ENCODE results near the gene MRPS7.

DNA sequence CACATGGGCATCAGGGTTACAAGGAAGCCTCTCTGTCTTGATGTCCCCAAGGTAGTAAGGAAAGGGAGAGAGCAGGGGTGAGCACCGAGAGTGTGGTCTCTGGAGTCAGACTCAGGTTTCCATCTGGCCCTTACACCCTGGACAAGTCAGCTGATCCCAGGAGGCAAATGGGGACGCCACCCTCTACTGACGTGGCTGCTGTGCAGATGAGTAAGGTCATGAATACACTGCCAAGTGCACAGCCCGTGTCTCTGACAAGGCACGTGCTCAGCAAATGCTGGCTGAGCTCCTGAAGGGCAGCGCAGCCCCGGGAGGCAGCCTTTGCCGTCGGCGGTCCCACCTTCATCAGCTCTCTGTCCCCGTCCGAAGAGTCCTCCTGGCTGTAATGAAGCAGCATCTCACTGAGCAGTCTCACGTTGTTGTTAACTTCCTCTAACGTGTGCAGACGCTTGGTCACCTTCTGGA lies 19.7 kb upstream of the MRPS7 start:
- no peak for TF ChIP-seq POLR2AphosphoS5 (IDR thresholded peaks at IDR 0.05; ENCODE audit: low read depth, low read length)
- no peak for TF ChIP-seq POLR2A (IDR thresholded peaks at IDR 0.05; ENCODE audit: low read depth, low read length)
- TF ChIP-seq TAF1 (IDR thresholded peaks at IDR 0.05; ENCODE audit: low read depth, low read length): no peak
- TF ChIP-seq SPI1 (IDR thresholded peaks at IDR 0.05; ENCODE audit: low read depth, low read length): no peak
- TF ChIP-seq POU2F2 (IDR thresholded peaks at IDR 0.05; ENCODE audit: low read depth, low read length): no peak
- TF ChIP-seq PAX5 (IDR thresholded peaks at IDR 0.05; ENCODE audit: insufficient read depth, low read length, severe bottlenecking): no peak
